ENCODE measurements around the gene GNAL.
A peak's percentile ranks its signal among the peaks of the same experiment; 100 is the strongest.
"Not testable (repeated sequence)": the region's sequence is repeated elsewhere in the genome, so short reads cannot be mapped to it uniquely, and the experiment has no call there.

Gene GNAL

GRCh38 chr18:11688972-11689668, at the start of gene GNAL:
Gene GNAL, plus strand, starts transcription at chr18:11689264. Its CDS starts 300 bp downstream, at chr18:11689564.
- DNase-seq: peak; percentile 46

- DNase-seq: not testable (repeated sequence)
Observed at GRCh38 chr18:11647310-11647709, 41.8 kb upstream of the GNAL start.

- DNase-seq: not testable (repeated sequence)
Observed at GRCh38 chr18:11647804-11648203, 41.3 kb upstream of the GNAL start.

GRCh38 chr18:11649839-11650238, 39.2 kb upstream of the GNAL start:
- no peak for DNase-seq

GRCh38 chr18:11651899-11652298, 37.2 kb upstream of the GNAL start:
- DNase-seq: no peak

GRCh38 chr18:11653521-11653920, 35.5 kb upstream of the GNAL start:
- DNase-seq: no peak

- DNase-seq: peak; percentile 9
Observed at GRCh38 chr18:11654736-11655605, 34.1 kb upstream of the GNAL start.

- DNase-seq: no peak
Observed at GRCh38 chr18:11655606-11655932, 33.5 kb upstream of the GNAL start.

GRCh38 chr18:11657152-11657551, 31.9 kb upstream of the GNAL start:
- DNase-seq: no peak

- DNase-seq: no peak
Observed at GRCh38 chr18:11657554-11657953, 31.5 kb upstream of the GNAL start.

GRCh38 chr18:11658019-11658418, 31.0 kb upstream of the GNAL start:
- no peak for DNase-seq

- no peak for DNase-seq
Observed at GRCh38 chr18:11658989-11659388, 30.1 kb upstream of the GNAL start.

- DNase-seq: no peak
Observed at GRCh38 chr18:11660691-11661090, 28.4 kb upstream of the GNAL start.

- no peak for DNase-seq
Observed at GRCh38 chr18:11661430-11661829, 27.6 kb upstream of the GNAL start.

GRCh38 chr18:11663439-11664029, 25.5 kb upstream of the GNAL start:
- no peak for DNase-seq

- no peak for DNase-seq
Observed at GRCh38 chr18:11664286-11664685, 24.8 kb upstream of the GNAL start.

GRCh38 chr18:11665146-11665545, 23.9 kb upstream of the GNAL start:
- DNase-seq: no peak

- no peak for DNase-seq
Observed at GRCh38 chr18:11665587-11665986, 23.5 kb upstream of the GNAL start.

- no peak for DNase-seq
Observed at GRCh38 chr18:11666176-11666575, 22.9 kb upstream of the GNAL start.

GRCh38 chr18:11666831-11667230, 22.2 kb upstream of the GNAL start:
- DNase-seq: no peak

- no peak for DNase-seq
Observed at GRCh38 chr18:11667578-11667977, 21.5 kb upstream of the GNAL start.

- DNase-seq: no peak
Observed at GRCh38 chr18:11668441-11669169, 20.5 kb upstream of the GNAL start.

- no peak for DNase-seq
Observed at GRCh38 chr18:11669271-11669947, 19.7 kb upstream of the GNAL start.
